Panc1 (cell line): Measurements from ENCODE around the gene CMTM4. TPM values are rescaled to one million over a fixed set of nuclear protein-coding genes. Genes with fewer than 3 reads are reported as not detected.
A peak's percentile ranks its signal among the peaks of the same experiment; 100 is the strongest.

Source experiments
- ATAC-seq: fragments of 200-7000 bp; cut with Tn5 transposase; 2 replicates; pipeline ENCODE4 v1.9.1; 2020; ENCODE audit warnings: mild to moderate bottlenecking, moderate library complexity
- BruUV-seq: library from RNA; stranded (reverse); fragments of 400-500 nt; replicated peaks from 2 replicates; lab custom pipeline; 2021; lab: Mats Ljungman, UMichigan
- CTCF ChIA-PET: fragments of 300-600 bp; sonication (Branson Sonifier 250); formaldehyde crosslinking; loops from one replicate; lab custom pipeline; 2022; ENCODE audit warnings: antibody characterized with exemption; lab: Charles Lee
- POLR2A ChIA-PET: fragments of 300-600 bp; sonication (Branson Sonifier 250); formaldehyde crosslinking; loops from one replicate; lab custom pipeline; 2022; ENCODE audit warnings: antibody characterized with exemption; lab: Charles Lee
- DNase-seq: peaks from one replicate; pipeline ENCODE4 v3.0.0-alpha.2; 2010; ENCODE audit warnings: low read depth, low spot score
- H3K27ac ChIP-seq: 2 replicates; pipeline ENCODE4 v1.5.1; 2011; ENCODE audit warnings: mild to moderate bottlenecking, low read length, inconsistent platforms
- H3K27me3 ChIP-seq: fragments of 200-500 bp; sonication (Bioruptor generic); 2 replicates; pipeline ENCODE4 v1.6.0; 2014; ENCODE audit warnings: low read length, inconsistent platforms; ENCODE audit not compliant: control insufficient read depth, insufficient read depth
- H3K36me3 ChIP-seq: fragments of 200-500 bp; sonication (Bioruptor generic); 2 replicates; pipeline ENCODE4 v1.5.1; 2014; ENCODE audit warnings: inconsistent platforms, mild to moderate bottlenecking, low read length, moderate library complexity; ENCODE audit not compliant: control insufficient read depth, insufficient read depth
- H3K4me1 ChIP-seq: 2 replicates; pipeline ENCODE4 v1.5.1; 2011; ENCODE audit warnings: inconsistent platforms, mild to moderate bottlenecking, low read length, moderate library complexity; ENCODE audit not compliant: control insufficient read depth, insufficient read depth
- H3K4me3 ChIP-seq, 2 experiments: 2 replicates each; pipeline ENCODE4 v1.5.1; 2011 to 2012; ENCODE audit warnings: low read depth in 2 of 2, low read length in 2 of 2, mild to moderate bottlenecking in 2 of 2, inconsistent platforms in 1 of 2, moderate library complexity in 1 of 2
- H3K9me3 ChIP-seq: fragments of 200-500 bp; sonication (Bioruptor generic); 2 replicates; pipeline ENCODE4 v1.5.1; 2014; ENCODE audit warnings: low read depth, mild to moderate bottlenecking, inconsistent platforms, low read length, moderate library complexity; ENCODE audit not compliant: control insufficient read depth, insufficient read depth
- POLR2AphosphoS5 ChIP-seq: IDR thresholded peaks from 2 replicates; pipeline ENCODE4 v1.6.1; 2012; ENCODE audit warnings: mild to moderate bottlenecking, low read depth, low read length, moderate library complexity
- SIN3A ChIP-seq: IDR thresholded peaks from 2 replicates; pipeline ENCODE4 v1.6.1; 2012; ENCODE audit warnings: low read depth, mild to moderate bottlenecking, low read length, moderate library complexity, borderline replicate concordance; ENCODE audit not compliant: insufficient read depth
- TCF7L2 ChIP-seq: IDR thresholded peaks from 2 replicates; pipeline ENCODE4 v1.6.1; 2011; ENCODE audit warnings: mild to moderate bottlenecking, low read depth, low read length, inconsistent platforms
- in situ Hi-C: cut with HindIII; loops from 2 replicates; pipeline ENCODE4 v1.10.0; 2016; ENCODE audit warnings: low sequenced_read_pairs, low pct_unique_long_range_greater_than_20kb
- intact Hi-C: fragments of 100-400 bp; cut with micrococcal nuclease; formaldehyde crosslinking; loops from one replicate; pipeline ENCODE4 v1.10.0; 2022; ENCODE audit not compliant: unreplicated experiment
- total RNA-seq: library from RNA; stranded (reverse); gene quantifications from one replicate; pipeline ENCODE4 v1.2.1, GENCODE V29; 2021; ENCODE audit not compliant: unreplicated experiment
- TF ChIP-seq, protein P1 (sequence below): fragments of 450-650 bp; IDR thresholded peaks from 2 replicates; pipeline ENCODE4 v1.5.1; 2017; ENCODE audit warnings: mild to moderate bottlenecking
- TF ChIP-seq, protein P2 (sequence below), 2 experiments: IDR thresholded peaks; 2 replicates each; pipeline ENCODE4 v1.6.1; 2011 to 2012; ENCODE audit warnings: low read depth in 2 of 2, control low read depth in 1 of 2, low read length in 1 of 2, mild to moderate bottlenecking in 1 of 2, moderate library complexity in 1 of 2; ENCODE audit not compliant: insufficient read depth in 1 of 2

The CMTM4 gene
- total RNA-seq, 1 experiment from 2014 or later: 51.9 TPM

DNA sequence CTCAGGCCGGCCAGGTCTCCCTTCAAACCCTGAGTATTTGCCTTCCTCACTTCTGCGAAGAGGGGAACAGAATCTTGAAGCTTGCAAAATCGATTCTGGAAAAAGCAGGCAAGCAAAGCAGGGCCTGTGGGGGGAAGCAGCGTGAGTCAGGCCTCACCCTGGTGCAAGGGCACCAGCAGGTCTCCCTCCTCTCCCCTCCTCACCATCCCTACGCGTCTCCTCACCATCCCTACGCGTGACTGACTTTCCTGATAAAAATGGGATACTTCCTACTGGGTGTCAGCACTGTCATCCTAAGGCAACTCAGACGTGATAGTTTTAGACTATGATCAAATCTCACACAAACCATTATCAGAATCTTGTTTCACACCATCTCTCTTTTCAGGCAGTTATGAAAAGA is 80.0 kb downstream of the CMTM4 start:
- Histone ChIP-seq H3K27me3 (no peaks in the 10 kb centered on the region), H3K9me3 (no peaks in the 10 kb centered on the region), H3K36me3 (peaks cover 2% of the 10 kb centered on the region), H3K27ac (peak overlapping the region; percentile 39; the same call in 1 of the 2 replicates), H3K4me1 (peaks cover 41% of the 10 kb centered on the region), H3K4me3 (no peak overlapping the region)
- DNase-seq (no peak), ATAC-seq (no peak)
- ChIA-PET CTCF (no interaction called here), POLR2A (no interaction called here)
- intact Hi-C loops: no loop called here
- TF ChIP-seq, protein P1, sequence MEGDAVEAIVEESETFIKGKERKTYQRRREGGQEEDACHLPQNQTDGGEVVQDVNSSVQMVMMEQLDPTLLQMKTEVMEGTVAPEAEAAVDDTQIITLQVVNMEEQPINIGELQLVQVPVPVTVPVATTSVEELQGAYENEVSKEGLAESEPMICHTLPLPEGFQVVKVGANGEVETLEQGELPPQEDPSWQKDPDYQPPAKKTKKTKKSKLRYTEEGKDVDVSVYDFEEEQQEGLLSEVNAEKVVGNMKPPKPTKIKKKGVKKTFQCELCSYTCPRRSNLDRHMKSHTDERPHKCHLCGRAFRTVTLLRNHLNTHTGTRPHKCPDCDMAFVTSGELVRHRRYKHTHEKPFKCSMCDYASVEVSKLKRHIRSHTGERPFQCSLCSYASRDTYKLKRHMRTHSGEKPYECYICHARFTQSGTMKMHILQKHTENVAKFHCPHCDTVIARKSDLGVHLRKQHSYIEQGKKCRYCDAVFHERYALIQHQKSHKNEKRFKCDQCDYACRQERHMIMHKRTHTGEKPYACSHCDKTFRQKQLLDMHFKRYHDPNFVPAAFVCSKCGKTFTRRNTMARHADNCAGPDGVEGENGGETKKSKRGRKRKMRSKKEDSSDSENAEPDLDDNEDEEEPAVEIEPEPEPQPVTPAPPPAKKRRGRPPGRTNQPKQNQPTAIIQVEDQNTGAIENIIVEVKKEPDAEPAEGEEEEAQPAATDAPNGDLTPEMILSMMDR: no peak
- TF ChIP-seq, protein P2, sequence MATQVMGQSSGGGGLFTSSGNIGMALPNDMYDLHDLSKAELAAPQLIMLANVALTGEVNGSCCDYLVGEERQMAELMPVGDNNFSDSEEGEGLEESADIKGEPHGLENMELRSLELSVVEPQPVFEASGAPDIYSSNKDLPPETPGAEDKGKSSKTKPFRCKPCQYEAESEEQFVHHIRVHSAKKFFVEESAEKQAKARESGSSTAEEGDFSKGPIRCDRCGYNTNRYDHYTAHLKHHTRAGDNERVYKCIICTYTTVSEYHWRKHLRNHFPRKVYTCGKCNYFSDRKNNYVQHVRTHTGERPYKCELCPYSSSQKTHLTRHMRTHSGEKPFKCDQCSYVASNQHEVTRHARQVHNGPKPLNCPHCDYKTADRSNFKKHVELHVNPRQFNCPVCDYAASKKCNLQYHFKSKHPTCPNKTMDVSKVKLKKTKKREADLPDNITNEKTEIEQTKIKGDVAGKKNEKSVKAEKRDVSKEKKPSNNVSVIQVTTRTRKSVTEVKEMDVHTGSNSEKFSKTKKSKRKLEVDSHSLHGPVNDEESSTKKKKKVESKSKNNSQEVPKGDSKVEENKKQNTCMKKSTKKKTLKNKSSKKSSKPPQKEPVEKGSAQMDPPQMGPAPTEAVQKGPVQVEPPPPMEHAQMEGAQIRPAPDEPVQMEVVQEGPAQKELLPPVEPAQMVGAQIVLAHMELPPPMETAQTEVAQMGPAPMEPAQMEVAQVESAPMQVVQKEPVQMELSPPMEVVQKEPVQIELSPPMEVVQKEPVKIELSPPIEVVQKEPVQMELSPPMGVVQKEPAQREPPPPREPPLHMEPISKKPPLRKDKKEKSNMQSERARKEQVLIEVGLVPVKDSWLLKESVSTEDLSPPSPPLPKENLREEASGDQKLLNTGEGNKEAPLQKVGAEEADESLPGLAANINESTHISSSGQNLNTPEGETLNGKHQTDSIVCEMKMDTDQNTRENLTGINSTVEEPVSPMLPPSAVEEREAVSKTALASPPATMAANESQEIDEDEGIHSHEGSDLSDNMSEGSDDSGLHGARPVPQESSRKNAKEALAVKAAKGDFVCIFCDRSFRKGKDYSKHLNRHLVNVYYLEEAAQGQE (IDR thresholded peaks at IDR 0.05; ENCODE audit: insufficient read depth in 1 of 2, low read depth in 2 of 2, low read length in 1 of 2): no peak
- TF ChIP-seq POLR2AphosphoS5 (no peak), SIN3A (no peak), TCF7L2 (no peak)
- in situ Hi-C loops: no loop called here
- BruUV-seq: no TSS peak

DNA sequence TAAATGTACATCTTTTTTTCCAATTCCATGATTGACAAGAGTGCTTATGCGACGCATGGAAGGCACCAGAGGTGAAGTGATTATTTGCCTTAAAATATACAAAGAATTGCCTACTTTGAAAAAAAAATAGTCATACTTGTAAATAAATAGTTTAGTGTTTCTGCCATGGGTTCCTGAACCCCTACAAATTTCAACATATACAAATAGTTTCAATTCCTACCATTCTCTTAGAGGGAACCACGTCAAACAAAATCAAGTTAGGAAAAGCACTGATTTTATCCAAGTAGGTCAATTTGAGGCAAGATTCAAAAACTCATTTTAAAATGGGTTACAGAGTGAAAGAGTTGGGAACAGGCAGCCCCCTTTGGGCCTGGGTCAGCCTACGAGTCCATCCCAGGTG is 80.4 kb downstream of the CMTM4 start:
- Histone ChIP-seq H3K27me3 (no peaks in the 10 kb centered on the region), H3K9me3 (no peaks in the 10 kb centered on the region), H3K27ac (no peak overlapping the region), H3K4me1 (peaks cover 41% of the 10 kb centered on the region), H3K36me3 (peaks cover 2% of the 10 kb centered on the region), H3K4me3 (no peak overlapping the region)
- in situ Hi-C loops (no loop called here), intact Hi-C loops (no loop called here)
- CTCF ChIA-PET: no interaction called here
- ATAC-seq (no peak), DNase-seq (no peak)
- TF ChIP-seq, protein P2 (IDR thresholded peaks at IDR 0.05; ENCODE audit: insufficient read depth in 1 of 2, low read depth in 2 of 2, low read length in 1 of 2): no peak
- TF ChIP-seq POLR2AphosphoS5 (no peak), SIN3A (no peak), TCF7L2 (no peak)
- TF ChIP-seq, protein P1: no peak
- POLR2A ChIA-PET: no interaction called here
- no TSS peak for BruUV-seq
